HG03039 (cell line): Measurements from ENCODE around the gene NUDT8.
"Not testable (repeated sequence)": the region's sequence is repeated elsewhere in the genome, so short reads cannot be mapped to it uniquely, and the experiment has no call there.

Experiments
- ATAC-seq: cut with Tn5 transposase; IDR thresholded peaks from one replicate; pipeline ENCODE4 v1.9.1; 2021; ENCODE audit warnings: mild to moderate bottlenecking, moderate library complexity; ENCODE audit not compliant: unreplicated experiment

Gene NUDT8

DNA sequence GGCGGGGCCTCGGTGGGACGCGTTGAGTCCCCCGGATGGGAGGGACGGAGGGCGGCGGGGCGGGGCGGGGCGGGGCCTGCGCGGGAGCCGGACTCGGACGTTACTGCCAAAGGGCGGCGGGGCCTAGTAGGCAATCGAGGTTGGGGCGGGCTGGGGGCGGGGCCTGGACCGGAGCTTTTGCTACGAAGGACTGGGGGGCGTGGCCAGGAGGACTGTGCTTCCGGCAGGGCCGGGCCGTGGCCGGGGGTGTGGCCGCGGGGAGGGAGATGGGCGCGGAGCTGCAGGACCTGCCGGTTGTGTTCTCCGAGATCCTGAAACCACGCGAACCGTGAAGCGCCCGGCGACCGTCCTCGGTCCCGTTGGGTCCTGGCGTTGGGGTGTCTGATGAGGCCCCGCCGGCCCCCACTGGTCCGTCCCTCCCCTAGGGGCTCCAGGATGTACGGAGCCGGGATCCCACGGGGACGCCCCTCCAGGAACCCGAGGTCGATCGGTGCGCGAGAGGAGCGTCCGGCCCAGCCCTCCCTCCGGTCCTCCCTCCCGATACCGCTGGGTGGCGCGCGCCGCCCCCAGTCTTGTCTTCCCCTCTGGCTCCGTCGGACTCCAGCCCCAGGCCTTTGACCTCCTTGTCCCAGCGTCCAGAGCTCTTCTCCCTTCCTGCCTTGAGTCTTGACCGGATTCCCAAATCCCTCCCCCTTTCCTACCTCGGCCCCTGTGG is 648 bp upstream of the NUDT8 start:
- ATAC-seq: peak; percentile 54

DNA sequence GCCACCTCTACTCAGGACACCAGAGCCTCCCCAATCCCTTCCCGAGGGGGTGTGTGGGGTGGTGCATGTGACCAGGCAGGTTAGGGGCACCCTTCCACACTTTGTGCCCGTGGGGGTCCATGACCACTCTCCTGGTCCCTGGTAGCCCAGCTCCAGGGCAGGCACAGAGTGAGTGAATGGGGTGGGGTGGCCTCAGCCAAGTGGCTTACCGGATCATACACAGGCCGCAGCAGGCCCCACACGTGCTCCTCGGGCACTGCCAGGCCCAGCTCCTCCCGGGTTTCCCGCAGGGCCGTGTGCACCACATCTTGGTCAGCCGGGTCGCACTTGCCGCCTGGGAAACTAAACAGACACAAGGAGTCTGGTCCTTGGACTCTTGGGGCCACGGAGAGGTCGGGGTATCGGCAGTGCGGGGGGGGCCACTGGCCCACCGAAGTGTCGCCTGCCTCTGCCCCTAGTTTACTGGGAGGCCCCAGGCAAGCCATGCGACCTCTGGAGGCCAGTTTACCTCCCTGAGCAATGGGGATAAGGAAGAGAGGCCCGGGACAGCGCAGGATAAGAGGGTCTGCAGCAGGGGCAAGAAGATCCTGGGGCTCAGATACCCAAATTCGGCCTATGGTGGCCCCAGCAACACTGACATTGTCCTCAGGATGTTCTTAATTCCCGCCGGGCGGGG is 889 bp downstream of the NUDT8 start:
- no peak for ATAC-seq

DNA sequence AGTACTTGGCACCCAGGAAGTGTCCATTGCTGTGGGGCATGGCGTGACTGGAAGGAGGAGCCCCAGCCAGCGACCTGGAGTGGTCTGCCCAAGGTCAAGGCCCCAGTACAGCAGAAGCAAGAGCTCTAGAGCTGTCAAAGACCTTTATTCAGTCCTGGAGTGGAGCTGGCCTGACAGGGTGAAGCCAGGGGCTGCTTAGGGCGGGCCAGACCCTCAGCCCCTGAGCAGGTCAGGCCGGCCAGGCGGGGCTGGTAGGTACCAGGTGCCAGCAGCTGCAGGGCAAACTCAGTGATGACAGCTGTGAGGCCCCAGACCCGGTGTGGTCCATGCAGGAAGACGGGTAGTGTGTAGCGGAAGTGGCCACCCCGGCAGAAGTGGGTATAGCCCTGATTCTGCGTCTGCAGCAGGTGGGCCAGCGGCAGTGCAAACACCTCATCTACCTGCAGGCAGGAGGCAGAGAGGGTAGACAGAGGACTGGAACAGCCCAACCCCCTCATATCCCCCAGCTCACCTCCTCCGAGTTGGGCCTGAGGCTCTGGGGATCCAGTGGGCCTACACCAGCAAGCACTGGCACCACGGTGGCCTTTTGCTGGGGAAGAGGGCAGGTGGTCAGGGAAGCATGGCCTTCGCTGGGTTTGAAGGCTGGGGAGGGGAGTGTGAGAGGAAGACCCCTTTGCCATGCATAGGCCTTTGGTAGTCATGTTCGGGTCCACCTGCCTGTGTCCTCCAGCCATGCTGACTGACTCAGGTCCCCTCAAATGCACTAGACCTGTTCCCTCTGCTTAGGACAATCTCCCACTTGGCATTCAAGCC is 1.7 kb downstream of the NUDT8 start:
- ATAC-seq: no peak

DNA sequence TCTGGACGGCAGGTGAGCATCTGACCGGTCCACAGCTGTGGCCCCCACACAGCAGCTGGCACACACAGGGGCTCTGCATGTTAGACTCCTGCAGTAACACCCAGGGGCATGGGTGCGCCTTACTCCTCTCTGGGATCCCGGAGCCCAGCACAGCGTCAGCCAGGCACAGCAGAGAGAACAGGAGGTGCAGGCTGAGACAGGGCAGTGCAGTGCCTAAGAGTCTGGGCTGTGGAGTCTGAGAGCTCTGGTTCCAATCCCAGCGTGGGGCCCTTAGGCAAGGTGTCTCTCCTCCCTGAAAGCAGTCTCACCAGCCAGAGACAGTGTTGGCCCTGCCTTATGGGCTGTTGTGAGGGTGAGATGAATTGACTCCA is 2.3 kb downstream of the NUDT8 start:
- no peak for ATAC-seq

DNA sequence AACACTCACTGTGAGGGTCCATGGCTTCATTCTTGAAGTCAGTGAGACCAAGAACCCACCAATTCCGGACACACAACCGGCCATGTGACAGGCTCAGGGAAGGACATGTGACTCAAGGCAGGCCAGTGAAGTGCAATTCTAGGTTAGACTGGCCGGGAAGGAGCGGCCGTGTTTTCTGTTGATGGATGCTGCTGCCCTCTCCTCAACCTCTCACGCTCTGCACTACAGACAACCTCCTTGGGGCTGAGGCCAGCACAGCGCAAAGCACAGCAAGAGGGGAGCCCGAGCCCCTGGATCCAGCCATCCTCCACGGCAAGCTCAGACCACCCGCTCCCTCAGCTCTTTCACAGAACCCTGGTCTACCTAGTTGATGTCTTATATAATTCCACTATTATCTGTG is 2.8 kb downstream of the NUDT8 start:
- no peak for ATAC-seq

DNA sequence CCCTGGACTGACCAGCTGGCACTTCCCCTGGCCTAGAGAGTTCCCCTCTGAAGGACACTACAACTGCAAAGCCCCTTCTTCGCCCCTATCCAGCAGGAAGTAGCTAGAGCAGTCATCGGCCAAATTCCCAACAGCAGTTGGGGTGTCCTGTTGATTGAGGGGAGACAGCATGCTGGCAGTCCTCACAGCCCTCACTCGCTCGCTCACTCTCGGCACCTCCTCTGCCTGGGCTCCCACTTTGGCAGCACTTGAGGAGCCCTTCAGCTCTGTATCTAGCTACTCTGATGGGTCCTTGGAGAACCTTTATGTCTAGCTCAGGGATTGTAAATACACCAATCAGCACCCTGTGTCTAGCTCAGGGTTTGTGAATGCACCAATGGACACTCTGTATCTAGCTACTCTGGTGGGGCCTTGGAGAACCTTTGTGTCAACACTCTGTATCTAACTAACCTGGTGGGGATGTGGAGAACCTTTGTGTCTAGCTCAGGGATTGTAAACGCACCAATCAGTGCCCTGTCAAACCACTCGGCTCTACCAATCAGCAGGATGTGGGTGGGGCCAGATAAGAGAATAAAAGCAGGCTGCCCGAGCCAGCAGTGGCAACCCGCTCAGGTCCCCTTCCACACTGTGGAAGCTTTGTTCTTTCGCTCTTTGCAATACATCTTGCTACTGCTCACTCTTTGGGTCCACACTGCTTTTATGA is 3.5 kb downstream of the NUDT8 start:
- ATAC-seq: not testable (repeated sequence)

DNA sequence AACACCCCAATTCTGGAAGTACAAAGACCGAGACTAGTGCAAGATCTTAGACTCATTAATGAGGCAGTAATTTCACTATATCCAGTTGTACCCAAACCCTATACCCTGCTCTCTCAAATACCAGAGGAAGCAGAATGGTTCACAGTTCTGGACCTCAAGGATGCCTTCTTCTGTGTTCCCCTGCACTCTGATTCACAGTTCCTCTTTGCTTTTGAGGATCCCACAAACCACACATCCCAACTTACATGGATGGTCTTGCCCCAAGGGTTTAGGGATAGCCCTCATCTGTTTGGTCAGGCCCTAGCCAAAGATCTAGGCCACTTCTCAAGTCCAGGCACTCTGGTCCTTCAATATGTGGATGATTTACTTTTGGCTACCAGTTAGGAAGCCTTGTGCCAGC is 5.9 kb downstream of the NUDT8 start:
- not testable (repeated sequence) for ATAC-seq

DNA sequence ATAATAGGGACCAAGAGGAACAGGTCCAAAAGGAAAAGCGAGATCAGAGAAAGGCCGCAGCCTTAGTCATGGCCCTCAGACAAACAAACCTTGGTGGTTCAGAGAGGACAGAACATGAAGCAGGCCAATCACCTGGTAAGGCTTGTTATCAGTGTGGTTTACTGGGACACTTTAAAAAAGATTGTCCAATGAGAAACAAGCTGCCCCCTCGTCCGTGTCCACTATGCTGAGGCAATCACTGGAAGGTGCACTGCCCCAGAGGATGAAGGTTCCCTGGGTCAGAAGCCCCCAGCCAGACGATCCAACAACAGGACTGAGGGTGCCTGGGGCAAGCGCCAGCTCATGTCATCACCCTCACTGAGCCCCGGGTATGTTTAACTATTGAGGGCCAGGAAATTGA is 6.8 kb downstream of the NUDT8 start:
- ATAC-seq: not testable (repeated sequence)

DNA sequence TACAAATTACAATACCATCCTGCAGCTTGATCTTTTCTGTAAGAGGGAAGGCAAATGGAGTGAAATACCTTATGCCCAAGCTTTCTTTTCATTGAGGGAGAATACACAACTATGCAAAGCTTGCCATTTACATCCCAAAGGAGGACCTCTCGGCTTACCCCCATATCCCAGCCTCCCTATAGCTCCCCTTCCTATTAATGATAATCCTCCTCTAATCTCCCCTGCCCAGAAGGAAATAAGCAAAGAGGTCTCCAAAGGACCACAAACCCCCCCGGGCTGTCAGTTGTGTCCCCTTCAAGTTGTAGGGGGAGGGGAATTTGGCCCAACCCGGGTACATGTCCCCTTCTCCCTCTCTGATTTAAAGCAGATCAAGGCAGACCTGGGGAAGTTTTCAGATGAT is 7.8 kb downstream of the NUDT8 start:
- not testable (repeated sequence) for ATAC-seq

DNA sequence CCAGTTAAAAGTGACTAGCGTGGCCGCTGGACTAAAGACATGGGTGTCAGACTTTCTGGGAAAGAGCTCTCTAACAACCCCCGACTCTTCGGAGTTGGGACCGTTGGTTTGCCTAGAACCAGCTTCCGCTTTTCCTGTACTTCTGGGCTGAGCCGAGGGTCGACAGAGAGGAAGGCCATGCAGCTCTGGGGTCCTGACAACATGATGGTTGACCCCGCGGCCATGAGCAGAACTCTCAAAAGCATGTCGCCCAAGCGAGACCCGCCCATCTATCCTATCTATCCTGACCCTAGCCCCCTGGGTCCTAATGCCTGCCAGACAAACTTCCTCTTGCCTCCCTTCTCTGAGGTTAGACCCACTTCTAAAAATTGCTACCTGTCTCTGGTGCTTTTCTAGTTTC is 9.1 kb downstream of the NUDT8 start:
- not testable (repeated sequence) for ATAC-seq

DNA sequence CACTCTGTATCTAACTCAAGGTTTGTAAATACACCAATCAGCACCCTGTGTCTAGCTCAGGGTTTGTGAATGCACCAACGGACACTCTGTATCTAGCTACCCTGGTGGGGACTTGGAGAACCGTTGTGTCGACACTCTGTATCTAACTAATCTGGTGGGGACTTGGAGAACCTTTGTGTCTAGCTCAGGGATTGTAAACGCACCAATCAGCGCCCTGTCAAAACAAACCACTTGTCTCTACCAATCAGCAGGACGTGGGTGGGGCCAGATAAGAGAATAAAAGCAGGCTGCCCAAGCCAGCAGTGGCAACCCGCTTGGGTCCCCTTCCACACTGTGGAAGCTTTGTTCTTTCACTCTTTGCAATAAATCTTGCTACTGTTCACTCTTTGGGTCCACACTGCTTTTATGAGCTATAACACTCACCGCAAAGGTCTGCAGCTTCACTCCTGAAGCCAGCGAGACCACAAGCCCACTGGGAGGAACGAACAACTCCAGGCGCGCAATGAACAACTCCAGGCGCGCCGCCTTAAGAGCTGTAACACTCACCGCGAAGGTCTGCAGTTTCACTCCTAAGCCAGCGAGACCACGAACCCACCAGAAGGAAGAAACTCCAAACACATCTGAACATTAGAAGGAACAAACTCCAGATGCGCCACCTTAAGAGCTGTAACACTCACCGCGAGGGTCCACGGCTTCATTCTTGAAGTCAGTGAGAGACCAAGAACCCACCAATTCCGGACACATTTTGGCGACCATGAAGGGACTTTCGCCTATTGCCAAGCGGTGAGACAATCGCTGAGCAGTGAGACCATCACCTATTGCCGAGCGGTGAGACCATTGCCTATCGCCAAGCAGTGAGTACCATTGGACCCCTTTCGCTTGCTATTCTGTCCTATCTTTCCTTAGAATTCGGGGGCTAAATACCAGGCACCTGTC is 9.8 kb downstream of the NUDT8 start:
- not testable (repeated sequence) for ATAC-seq

DNA sequence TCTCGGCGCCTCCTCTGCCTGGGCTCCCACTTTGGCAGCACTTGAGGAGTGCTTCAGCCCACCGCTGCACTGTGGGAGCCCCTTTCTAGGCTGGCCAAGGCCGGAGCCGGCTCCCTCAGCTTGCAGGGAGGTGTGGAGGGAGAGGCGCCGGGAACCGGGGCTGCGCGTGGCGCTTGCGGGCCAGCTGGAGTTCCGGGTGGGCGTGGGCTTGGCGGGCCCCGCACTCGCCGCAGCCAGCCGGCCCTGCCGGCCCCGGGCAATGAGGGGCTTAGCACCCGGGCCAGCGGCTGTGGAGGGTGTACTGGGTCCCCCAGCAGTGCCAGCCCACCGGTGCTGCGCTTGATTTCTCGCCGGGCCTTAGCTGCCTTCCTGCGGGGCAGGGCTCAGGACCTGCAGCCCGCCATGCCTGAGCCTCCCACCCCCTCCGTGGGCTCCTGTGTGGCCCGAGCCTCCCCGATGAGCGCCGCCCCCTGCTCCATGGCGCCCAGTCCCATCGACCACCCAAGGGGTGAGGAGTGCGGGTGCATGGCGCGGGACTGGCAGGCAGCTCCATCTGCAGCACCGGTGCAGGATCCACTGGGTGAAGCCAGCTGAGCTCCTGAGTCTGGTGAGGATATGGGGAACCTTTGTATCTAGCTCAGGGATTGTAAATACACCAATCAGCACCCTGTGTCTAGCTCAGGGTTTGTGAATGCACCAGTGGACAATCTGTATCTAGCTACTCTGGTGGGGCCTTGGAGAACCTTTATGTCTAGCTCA is 10.7 kb downstream of the NUDT8 start:
- ATAC-seq: not testable (repeated sequence)

DNA sequence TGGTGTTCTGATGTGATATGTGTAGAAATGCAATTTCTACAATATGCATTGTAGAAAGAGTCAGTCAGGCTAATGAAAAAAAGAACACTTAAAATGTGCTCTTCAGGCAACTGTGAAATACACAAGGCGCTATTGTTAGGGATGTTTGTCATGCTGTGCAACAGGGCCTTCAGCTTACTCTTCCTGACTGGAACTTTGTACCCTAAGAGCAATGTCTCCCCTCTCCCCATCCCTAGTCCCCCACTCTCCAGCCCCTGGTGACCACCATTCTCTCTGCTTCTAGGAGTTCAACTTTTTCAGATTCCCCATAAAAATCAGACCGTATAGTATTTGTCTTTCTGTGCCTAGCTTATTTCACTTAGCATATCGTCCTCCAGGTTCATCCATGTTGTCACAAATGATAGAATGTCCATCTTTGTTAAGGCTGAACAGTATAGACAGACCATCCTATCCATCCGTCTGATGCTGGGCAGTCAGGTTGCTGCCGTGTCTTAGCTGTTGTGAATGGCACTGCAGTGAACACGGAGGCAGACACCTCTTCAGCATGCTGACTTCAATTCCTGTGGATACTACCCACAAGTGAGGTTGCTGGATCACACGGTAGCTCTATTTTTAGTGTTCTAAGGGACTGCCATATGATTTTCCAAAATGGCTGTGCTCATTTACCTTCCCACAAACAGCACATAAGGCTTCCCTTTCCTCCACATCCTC is 12.3 kb downstream of the NUDT8 start:
- ATAC-seq: no peak

DNA sequence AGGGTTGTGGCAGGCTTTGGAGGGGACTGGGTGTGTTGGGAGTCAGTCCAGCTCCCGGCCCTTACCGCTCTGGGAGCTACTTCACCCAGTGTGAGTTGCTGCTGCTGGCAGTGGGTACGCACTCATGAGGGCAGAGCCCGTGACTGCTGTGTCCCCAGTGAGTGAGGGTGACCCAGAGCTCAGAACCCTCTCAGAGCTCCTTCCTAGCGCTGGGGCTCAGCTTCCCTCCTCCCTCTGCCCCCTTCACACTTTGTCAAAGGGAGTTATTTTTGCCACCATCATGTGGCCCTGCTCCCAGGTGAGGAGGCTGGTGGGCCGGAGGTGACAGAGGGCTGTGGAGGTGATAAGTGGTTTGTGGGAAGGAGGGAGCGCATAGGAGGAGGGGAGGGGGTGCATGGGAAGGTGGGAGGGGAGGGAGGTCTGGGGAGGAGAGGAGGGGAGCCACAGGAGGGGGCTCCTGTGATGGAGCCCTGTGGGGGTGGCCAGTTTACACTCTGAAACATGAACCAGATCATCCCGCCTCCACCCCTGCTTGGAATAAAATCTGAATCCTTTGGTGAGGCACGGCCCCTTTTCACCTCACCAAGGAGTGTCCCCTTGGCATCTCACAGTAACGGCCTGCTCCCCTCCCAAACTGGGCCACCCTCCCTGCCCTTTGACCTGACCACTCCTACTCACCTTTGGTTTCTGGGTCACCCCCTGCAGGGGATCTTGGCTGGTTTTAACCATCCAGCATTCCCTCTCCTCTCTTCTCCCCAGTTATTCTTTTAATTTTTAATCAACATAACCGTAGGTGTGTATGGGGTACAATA is 13.1 kb downstream of the NUDT8 start:
- ATAC-seq: no peak

DNA sequence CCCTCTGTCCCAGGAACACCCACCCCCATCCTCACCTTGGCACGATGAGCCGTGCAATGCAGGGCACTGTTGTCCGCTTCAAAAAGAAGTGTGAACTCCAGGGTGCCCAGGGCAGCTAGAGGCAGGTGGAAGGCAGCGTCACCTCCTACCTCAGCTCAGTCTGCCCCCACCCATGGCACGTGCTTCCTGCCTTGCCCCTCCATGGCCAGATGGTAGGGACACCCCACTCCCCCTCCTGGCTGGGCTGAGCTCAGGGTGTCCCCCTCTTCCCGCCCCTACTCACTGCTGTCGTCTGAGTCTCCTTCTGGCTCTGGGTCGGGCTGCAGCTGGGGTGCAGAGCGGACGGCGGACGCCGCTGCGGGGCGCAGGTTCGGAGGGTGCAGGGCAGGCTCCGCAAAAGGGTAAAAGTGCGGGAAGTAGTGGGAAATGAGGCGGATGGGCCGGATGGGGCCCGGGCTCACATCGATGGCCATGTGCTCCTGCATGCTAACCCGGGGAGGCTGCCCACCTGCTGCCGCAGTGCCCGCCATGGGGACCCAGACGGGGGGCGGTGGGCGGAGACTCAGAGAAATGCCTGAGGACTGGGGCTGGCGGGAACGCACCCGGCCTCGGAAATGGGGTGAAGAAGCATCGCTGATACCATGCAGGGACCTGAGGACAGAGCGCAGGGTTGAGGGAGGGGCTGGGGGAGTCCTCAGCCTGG is 13.9 kb downstream of the NUDT8 start:
- ATAC-seq: no peak

DNA sequence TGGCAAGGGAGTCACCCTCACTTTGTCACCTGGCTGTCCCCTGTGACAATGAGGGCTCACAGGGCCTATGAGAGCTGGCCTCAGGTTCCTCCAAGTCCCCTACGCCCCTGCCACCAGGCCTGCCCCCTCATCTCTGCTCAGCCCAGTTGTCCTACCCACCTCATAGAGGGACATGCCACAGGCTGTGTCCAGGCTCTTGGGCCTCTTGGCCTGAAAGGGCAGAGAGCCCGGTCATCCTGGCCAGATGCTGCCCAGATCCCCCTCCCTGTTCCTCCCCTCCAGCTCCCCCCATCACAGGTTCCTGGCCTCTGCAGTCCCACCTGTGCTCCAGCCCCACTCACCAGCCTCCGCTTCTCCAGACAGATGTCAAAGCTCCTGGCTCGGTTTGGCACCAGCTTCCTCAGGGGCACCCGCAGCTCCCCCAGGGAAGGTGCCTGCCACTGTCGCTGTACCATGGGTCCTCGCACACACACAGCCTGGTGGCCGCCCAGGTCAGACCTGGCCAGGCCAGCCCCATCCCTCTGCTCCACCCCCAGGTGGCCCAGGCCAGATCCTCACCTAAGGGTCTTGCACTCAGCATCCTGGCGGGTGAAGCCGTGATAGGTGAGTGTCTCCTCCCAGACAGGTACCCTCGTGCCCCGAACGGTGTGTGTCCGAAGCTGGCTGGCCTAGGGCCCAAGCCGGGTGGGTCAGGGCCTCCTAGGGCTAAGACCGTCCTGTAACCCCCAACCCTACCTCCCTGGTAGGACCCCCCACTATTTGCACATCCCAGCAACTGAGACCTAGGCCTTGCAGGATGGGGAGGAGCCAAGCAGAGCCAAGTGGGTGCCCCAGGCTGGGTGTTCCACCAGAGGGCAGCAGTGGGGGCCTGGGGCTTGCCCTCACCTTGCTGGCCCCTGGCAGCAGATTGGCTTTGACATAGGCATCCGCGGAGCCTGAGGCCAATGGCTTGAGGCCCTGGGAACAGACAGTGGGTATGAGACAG is 14.7 kb downstream of the NUDT8 start:
- ATAC-seq: no peak
